ENCODE measurements around the gene WNT7A. TPM values are rescaled to one million over a fixed set of nuclear protein-coding genes. Genes with fewer than 3 reads are reported as not detected.

WNT7A gene
- total RNA-seq, 1 experiment from 2014 or later: not detected

DNA sequence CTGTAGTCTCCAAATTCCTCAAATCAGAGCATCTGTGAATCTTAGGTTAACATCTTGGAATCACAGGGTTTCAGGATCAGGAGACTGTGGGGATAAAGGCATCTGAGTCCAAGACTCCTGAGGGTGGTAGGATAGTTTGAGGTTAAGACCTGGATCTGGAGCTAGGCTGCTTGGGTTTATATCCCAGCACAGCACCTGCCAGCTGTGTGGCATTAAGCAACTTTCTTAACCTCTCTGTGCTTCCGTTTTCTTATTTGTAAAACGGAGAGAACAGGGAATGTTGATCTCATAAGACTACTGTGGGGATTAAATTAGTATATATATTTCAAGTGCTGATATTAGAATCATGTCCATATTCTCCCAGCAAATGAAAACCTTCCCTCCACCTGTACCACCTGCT, 33.6 kb downstream of the WNT7A start:
- no peak for DNase-seq (ENCODE audit: low spot score)

DNA sequence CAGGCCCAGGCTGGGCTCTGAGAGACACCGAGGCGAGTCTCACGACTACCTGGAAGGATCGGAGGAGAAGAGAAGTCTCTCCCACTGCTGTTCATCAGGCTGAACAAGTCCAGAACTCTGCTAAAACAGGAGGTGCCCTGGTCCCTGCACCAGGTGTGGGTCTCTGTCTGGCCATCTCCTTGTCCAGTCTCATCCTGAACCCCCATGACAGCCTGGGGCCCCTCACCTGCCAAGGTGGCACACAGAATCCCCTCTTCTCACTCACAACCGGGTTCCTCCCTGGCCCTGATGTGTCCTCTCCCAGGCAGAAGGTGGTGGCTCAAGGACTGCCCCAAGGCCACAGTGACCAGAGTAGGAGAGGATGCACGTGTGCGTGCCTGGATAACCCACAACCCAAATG, 34.1 kb downstream of the WNT7A start:
- DNase-seq (ENCODE audit: low spot score): no peak

DNA sequence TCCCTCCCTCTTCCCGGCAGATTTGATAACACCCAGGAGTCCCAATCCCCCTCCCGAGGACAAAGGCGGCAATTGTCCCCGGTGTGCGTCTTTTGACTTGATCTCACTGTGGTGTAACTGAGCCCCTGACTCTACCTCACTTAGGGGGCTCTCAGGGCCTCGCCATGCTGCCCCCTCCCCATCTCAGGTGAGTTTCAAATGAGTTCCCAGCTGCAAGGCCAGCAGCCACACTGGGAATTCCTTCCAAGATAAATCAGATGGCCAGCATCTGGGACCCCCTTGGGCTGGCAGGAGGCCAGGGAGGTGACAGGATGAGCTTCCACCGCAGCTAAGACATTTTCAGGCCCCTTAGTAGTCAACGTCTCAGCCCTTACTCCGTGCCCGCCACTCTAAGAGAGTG, 35.0 kb downstream of the WNT7A start:
- DNase-seq (ENCODE audit: low spot score): no peak

DNA sequence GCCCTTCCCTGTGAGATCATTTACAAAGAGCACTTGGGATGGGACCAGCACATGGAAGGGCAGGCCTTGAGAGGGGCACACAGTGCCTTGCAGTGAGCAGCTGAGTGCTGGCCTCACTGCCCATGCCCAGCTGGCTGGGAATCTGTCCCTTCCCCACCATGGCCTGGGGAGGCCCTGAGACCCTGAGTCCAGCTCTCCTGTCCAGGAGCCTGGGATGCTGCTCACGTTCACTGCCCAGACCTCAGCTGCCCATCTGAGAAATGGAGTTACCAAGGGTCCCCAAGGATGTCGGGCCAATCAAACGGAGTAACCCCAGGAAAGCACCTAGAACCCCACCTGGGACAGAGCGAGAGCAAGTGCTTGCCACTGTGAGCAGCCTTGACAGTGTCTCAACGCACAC, 35.6 kb downstream of the WNT7A start:
- DNase-seq (ENCODE audit: low spot score): no peak

DNA sequence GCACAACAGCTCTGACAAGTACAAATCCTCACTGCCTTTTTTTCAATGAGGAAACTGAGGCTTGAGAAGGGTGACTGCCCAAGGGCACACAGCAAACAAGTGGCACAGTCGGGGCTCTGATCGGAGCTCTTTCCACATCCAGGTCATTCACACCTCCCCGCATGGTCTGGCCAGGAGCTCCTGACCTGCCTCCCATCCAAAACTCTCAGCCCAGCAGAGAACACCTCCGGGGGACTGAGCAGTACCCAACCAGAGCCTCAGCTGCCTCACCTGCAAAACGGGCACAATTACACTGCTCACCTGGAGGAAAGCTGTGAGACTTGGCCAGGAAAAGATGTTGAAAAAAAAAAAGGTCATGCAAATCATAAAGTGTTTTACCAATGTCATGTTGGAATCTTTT, 36.5 kb downstream of the WNT7A start:
- no peak for DNase-seq (ENCODE audit: low spot score)

DNA sequence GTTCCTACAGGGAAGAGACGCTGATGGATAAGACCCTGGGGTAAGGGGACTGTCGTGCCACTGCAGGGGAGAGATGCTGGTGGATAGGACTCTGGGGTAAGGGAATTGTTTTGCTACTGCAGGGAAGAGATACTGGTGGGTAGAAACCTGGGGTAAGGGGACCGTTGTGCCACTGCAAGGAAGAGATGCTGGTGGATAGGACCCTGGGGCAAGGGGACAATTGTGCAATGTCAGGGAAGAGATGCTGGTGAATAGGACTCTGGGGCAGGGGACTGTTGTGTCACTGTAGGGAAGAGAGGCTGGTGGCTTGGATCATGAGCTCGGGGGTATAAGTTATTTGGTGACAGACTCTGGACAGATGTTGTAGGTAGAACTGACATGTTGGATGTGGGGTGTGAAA, 37.6 kb downstream of the WNT7A start:
- no peak for DNase-seq (ENCODE audit: low spot score)

DNA sequence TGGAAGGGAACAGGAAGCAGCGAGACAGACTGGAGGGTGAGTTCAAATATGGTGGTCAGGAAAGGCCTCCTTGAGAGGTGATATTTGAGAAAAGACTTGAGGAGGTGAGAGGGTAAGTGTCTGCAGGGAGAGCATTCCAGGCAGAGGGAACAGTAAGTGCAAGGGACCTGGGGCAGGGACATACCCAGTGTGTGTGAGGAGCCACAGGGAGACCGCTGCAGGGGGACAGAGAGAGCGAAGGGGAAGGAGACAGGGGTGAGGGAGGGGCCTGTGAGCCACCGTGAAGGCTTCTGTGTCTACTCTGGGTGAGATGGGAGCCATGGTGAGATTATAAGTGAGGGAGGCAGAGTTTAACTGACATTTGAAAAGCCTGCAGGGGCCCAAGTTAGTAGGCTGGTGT, 38.0 kb downstream of the WNT7A start:
- no peak for DNase-seq (ENCODE audit: low spot score)

DNA sequence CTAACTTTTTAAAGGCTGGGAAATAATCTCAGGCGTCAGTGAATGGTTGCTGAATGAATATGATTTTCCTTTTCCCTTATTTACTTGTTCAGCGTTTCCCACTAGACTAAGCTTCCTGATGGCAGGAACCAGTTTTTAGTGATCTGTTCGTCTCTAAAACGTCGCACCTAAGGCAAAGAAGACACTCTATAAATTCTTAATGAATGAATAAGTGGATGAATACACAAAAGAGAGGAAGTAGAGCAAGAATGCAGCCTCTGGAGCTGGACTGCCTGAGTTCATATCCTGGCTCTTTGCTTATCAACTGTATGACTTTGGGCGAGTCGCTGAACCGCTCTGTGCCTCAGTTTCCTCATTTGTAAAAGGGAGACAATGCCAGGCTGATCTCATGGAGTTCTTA, 38.7 kb downstream of the WNT7A start:
- no peak for DNase-seq (ENCODE audit: low spot score)

DNA sequence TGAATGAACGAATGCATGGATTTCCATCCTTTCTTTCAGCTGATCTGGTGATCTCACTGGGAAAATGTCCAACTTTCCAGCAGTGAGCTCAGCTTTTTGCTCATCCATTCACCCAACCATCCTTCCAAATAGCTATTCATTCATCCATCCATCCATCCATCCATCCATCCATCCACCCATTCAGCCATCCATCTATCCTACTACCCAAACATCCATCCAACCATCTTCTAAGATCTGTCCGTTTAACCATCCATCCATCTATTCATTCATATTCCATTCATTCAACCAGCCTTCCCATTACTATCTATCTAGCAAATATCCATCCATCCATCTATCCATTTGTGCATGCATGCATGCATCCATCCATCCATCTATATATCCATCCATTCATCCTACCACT, 39.4 kb downstream of the WNT7A start:
- no peak for DNase-seq (ENCODE audit: low spot score)

DNA sequence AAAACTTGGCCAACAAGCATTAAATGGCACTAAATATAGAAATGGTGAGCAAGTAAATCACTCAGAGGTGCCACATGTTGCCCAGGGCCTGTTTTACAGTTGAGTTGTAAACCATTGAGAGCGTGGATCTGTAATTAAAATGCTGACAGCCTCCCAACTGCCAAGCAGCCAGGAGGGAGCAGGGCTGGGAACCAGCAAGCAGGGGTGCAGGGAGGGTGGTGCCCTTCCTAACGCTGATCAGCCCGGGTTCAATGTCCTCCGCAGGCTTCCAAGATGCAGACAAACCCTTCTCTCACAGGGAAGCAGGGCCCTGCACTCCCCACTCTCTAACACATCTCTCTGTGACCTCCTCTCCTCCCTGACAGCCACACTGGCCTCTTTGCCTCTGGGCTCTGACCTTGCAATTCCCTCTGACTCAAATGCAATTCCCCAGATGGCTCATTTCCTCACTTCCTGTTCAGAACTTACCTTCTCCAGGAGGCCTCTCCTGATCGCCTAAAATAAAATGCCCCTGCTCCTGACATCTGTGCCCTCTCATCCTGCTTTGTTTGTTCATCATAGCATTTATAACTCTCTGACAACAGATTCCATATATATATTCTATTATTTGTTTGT, 40.0 kb downstream of the WNT7A start:
- no peak for DNase-seq (ENCODE audit: low spot score)

DNA sequence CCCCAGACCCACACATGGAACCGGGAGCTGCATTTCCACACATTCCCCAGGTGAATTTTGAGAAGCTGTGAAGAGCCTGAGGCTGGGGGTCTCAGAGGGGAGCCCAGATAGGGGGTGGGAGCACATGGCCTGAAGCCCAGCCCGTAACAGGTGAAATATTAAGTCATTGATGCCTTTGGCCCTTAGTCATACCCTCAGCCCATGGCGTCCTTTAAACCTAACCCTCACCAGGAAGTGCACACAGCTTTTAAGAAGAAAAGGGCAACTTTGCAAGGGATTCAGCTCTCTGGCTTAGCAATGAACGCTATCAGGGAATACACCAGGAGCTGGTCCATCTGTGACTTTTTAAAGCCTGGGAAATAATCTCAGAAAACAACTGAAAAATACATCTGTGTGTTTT, 40.6 kb downstream of the WNT7A start:
- no peak for DNase-seq (ENCODE audit: low spot score)

DNA sequence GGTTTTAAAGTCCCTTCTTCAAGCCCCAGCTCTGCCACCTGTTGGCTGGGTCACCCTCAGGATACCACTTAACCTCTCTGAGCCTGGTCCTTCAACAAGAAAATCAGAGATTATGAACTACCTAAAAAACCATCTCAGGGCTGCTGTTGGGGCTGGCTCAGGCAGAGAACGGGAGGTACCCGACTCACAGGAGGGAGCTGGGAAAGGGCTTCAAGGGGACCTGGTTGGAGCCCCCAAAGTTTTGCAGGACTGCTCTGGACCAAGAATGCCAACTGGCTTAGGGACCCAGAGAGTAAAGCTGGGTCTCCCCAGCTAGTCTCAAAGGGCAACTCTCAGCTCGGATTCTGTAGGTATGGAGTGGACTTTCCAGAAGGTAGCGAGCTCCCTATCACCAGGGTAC, 41.5 kb downstream of the WNT7A start:
- DNase-seq (ENCODE audit: low spot score): no peak

DNA sequence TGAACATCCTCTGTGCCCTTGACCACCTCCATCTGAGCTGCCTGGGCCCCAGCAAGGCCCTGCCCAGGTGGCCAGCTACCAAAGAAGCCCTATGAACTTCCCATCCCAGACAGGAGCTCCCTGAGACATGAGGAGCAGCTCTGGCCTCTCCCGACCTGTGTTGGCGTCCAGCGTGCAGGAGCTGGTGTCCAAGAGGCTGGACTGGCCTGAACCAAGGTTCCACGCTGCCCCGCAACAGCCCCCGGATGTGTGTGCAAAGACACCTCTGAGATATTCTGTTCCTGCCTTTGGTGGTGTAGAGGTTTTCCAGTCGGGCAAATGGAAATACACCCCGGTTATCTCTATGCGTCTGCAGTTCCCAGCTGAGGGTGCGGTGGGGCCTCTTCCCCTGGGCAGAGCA, 42.1 kb downstream of the WNT7A start:
- DNase-seq (ENCODE audit: low spot score): no peak

DNA sequence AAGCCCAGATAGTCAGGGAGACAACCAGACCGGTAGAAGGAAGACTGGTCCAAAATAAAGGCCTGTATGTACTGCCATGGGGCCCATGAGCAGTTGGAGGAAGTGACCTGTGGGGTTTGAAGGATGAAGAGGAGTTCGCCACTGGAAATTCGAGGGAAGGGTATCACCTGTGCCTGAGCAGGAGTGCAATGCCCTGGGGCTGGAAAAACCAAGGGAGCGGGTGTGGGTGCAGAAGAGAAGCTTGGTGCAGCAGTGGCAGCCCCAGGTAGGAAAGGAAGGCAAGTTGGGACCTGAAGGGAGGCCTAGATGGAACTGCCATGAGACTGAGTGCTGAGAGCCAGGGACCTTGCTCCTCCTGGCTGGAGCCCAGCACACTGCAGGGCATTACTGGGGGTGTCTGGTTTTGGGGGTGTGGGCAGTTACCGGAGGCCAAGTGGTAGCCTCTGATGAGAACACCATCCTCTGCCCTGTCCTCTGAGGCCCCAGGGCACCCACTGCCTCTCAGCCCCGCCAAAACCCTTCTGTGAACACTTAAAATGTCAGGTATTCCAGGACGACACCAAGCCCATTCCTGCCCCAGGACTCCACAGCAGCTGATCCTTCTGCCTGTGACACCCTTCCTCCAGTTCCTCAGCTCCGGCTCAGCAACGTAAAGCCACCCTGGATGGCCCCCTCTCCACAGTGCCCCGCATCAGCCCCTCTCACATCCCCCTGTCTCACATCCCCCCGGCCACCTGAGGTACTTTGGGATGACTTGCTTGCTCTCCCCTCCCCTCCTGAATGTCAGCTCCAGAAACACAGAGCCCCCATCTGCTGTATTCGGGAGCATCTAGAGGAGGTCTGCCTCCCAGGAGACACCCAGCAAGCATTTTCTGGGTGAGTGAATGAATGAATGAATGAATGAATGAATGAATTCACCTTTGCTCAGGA, 42.9 kb downstream of the WNT7A start:
- DNase-seq (ENCODE audit: low spot score): no peak

DNA sequence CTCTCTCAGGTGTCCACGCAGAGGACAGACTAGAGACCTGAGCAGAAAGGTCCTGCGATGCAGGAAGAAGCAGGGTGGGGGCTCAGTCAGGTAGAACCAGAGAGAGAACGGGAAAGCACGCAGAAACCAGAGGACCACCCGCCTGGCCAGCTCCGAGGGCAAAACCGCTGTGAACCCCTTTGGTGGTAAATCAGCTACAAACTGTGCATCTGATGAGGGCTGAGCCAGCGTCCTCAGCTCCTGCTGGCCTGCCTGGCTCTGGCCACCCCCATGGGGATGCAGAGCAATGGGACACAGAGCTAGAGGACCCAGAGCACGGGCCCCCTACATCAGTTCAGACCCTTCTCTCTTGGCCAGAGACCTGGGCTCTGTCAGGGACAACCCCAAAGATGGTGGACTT, 44.6 kb downstream of the WNT7A start:
- no peak for DNase-seq (ENCODE audit: low spot score)

DNA sequence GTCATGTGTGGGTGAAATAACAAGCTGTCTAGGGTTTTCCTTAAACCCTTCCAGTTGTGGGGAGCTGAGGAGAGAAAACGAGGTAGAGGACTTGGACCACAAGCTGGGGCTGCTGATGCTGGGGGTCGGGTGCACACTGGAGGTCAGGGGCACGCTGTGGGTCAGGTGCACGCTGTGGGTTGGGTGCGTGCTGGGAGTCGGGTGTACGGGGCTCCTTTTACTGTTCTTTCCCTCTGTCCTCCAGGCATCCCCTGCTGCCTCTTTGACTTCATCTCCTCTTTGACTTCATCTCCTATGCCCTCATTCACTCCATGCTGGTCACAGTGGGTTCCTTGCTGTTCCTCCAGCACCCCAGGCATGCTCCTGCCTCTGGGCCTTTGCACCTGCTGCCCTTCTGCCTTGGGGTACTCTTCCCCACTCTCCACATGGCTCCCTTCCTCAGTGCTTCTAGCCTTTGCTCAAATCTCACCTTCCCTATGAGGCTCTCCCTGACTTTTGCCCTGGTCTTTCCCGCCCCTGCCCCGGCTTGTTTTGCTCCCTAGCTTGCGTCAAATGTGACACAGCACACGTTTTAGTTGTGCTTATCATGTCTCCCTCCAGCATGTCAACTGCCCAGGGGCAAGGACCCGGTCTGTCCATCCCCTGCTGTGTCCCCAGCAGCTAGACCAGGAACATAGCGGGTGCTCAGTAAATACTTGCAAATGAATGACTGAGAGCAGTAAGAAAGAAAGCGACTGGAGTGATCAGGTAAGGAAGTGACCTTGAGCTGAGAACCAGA, 45.4 kb downstream of the WNT7A start:
- no peak for DNase-seq (ENCODE audit: low spot score)

DNA sequence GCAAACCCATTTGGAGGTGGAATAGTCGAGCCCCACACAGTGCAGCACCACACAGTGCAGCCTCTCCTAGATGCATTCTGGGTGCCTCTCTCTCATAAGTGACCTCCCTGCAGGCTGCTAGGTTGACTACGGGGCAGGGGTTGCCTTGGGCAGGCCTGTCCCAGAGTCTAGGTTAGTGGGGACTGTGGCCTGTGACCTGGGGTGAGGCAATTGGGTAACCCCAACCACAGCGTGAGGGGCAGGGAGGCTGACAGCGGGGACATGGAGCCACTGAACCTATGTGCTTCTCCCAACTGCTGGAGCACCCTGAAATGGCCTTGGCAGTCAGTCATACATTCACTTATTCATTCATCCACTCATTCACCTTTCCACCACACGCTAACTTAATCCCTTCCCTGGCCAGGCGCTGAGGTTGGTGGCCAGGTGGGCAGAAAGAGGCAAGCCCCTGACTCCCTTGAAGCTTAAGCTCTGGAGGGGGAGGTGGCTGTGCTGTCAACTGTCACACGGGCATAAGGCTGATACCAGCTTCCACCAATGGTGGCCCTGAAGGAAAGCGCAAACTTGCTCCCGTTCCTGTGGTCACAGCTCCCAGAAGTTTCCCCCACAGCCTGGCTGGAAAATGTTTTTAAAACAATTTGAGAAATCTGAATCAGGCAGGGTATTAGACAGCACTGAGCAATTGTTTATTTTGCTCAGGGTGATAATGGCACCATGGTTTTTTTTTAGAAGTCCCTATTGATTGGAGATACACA, 46.2 kb downstream of the WNT7A start:
- DNase-seq (ENCODE audit: low spot score): no peak

DNA sequence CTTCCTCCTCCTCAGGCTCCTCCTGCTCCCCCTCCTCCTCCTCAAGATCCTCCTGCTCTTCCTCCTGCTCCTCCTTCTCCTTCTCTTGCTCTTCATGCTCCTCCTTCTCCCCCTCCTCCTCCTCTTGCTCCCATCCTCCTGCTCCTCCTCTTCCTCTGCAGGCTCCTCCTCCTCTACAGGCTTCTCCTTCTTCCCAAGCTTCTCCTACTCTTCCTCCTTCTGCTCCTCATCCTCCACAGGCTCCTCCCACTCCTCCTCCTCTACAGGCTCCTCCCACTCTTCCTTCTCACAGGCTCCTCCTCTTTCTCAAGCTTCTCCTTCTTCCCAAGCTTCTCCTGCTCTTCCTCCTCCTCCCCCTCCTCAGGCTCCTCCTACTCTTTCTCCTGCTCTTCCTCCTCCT, 47.7 kb downstream of the WNT7A start:
- DNase-seq (ENCODE audit: low spot score): no peak

DNA sequence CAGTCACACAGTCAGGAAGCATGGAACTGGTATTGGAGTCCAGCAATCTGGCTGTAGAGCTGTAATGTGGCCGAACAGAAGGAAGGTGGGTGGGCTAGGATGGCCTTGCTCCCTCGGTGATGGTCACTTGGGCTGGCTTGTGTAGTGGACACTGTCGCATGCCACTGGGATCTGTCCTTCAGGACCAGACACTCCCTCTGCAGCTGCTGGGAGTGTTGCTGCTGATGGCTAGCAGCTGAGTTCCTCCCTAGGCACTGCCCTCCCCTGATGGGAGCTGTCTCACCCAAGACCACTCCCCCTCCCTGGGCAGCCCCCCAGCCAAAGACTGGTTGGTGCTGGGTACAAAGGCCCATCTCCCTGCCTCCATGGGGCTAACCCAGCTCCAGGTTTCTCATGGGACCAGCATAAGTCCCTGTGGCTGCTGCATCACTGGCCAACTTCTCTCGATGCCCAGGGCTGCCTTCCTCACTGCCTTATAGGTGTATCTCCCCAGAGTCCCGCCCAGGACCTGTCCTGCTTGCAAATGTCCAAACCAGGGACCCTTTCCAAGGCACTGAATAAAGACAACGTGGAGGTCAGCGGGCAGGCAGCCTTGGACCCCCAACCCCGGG, 48.4 kb downstream of the WNT7A start:
- no peak for DNase-seq (ENCODE audit: low spot score)

DNA sequence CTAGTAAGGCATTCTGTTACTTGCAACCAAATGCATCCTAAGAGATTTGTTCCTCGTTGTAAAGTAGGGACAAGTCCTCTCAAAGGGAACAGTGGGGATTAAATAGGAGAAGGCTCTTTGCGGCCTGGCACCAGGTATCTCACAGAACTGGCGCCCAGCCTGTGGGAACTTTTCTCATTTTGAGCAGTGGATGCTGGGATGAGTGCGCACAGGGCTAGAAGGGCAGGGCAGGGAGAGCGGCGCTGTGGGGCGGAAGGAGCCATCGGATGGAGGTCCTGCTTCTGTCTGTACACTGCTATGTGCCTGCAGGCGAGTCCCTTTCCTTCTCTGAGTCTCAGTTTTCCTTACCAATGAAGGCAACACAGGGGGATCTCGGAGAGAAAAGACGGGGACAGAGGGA, 50.6 kb downstream of the WNT7A start:
- no peak for DNase-seq (ENCODE audit: low spot score)

DNA sequence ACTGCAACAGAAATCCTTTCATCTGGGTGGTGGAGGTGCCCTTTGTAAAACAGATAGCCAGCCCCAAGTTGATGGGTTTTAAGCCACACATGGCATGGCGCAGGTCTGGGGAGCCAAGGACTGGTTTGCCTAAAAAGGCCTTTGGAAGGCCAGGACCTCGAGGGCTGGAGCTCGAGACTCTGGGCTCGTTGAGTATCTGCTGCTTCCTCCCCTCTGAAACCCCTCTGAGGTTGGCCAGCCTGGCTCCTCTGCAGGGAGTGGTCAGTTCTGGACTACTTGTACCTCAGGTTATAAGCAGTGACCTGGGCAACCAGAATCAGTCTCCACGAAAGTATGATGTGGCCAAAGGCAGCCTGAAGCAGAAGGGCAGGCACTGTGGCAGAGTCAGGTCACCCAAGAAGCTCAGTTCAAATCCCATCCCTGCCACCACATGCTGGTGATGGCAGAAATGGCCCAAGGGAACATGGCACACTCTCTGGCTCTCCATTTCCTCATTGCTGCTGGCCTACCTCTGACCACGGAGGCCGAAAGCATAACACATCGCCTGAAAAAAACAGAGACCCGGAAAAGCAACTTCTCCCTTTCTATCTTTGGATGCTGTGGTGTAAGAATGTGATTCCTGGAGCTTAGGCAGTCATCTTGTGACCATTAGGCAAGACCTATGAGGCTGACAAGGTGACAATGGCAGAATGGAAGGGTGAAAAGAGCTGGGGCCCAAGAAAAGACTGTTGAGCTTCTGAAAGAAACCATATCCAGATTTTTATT, 51.2 kb downstream of the WNT7A start:
- DNase-seq (ENCODE audit: low spot score): no peak
